HEK293T (cell line): ENCODE data around the gene SUMF2.

ENCODE experiments used
- ARNT ChIP-seq: fragments of 450-650 bp; IDR thresholded peaks from 2 replicates; pipeline ENCODE4 v1.6.1; 2017; ENCODE audit warnings: mild to moderate bottlenecking
- BHLHE40 ChIP-seq: fragments of 450-650 bp; IDR thresholded peaks from 2 replicates; pipeline ENCODE4 v1.6.1; 2016; ENCODE audit warnings: mild to moderate bottlenecking, moderate library complexity, borderline replicate concordance
- CTBP1 ChIP-seq: fragments of 450-650 bp; IDR thresholded peaks from 2 replicates; pipeline ENCODE4 v1.6.1; 2016; ENCODE audit warnings: borderline replicate concordance
- FOXM1 ChIP-seq: fragments of 450-650 bp; IDR thresholded peaks from 2 replicates; pipeline ENCODE4 v1.6.1; 2017; ENCODE audit warnings: mild to moderate bottlenecking, borderline replicate concordance
- HDGF ChIP-seq: fragments of 450-650 bp; IDR thresholded peaks from 2 replicates; pipeline ENCODE4 v1.6.1; 2017; ENCODE audit warnings: antibody characterized with exemption, borderline replicate concordance
- L3MBTL2 ChIP-seq: fragments of 450-650 bp; conservative IDR thresholded peaks from 2 replicates; pipeline ENCODE4 v1.6.1; 2016; ENCODE audit warnings: mild to moderate bottlenecking
- NFRKB ChIP-seq: fragments of 450-650 bp; IDR thresholded peaks from 2 replicates; pipeline ENCODE4 v1.6.1; 2016; ENCODE audit warnings: mild to moderate bottlenecking, moderate library complexity
- SP1 ChIP-seq: fragments of 450-650 bp; IDR thresholded peaks from 2 replicates; pipeline ENCODE4 v1.6.1; 2017
- SUZ12 ChIP-seq: fragments of 450-650 bp; IDR thresholded peaks from 2 replicates; pipeline ENCODE4 v1.6.1; 2016; ENCODE audit warnings: mild to moderate bottlenecking
- TARDBP ChIP-seq: fragments of 450-650 bp; IDR thresholded peaks from 2 replicates; pipeline ENCODE4 v1.6.1; 2016

DNA sequence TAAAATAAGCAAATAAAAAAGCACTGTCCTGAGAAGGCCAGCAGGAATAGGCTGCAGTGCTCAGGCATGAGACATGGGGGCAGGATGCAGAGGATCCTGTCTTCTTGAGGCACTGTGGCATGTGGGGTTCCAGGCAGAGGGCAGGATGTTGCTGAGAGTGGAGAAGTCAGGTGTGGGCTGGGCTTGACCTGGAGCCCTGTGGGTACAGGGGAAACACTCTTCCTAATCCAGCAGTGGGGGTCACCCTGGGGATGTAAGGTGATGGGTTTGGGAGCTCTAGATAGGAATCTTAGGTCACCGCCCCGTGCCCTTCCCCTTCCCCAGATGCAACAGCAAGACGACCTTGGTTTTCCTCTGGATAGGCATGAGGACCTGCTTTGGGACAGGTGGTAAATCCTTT, 13.6 kb downstream of the SUMF2 start:
- TF ChIP-seq SUZ12 = no peak
- no peak for TF ChIP-seq L3MBTL2
- TF ChIP-seq HDGF = no peak
- TF ChIP-seq SP1 = no peak
- TF ChIP-seq TARDBP = no peak
- TF ChIP-seq ARNT = no peak
- no peak for TF ChIP-seq FOXM1
- TF ChIP-seq BHLHE40 = no peak
- no peak for TF ChIP-seq CTBP1
- no peak for TF ChIP-seq NFRKB
